ENCODE results near the gene NECTIN1.
"Not testable (repeated sequence)": the region's sequence is repeated elsewhere in the genome, so short reads cannot be mapped to it uniquely, and the experiment has no call there.

NECTIN1 gene

DNA sequence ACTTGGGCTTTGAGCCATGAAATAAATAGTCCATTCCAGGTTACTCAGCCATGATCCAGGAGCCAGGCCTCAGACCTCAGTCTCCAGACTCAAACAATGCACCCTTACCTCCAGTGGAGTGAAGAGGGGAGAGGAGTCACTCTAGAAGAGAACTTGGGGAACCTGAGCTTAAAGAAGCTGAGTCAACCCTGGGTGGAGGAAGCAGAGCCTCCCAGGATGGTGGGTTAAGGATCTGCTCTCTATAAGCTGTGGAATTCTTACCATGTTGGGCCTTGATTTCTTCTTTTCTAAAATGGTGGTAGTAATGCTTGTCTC is 113.2 kb downstream of the NECTIN1 start:
- no peak for DNase-seq (ENCODE audit: low spot score)

DNA sequence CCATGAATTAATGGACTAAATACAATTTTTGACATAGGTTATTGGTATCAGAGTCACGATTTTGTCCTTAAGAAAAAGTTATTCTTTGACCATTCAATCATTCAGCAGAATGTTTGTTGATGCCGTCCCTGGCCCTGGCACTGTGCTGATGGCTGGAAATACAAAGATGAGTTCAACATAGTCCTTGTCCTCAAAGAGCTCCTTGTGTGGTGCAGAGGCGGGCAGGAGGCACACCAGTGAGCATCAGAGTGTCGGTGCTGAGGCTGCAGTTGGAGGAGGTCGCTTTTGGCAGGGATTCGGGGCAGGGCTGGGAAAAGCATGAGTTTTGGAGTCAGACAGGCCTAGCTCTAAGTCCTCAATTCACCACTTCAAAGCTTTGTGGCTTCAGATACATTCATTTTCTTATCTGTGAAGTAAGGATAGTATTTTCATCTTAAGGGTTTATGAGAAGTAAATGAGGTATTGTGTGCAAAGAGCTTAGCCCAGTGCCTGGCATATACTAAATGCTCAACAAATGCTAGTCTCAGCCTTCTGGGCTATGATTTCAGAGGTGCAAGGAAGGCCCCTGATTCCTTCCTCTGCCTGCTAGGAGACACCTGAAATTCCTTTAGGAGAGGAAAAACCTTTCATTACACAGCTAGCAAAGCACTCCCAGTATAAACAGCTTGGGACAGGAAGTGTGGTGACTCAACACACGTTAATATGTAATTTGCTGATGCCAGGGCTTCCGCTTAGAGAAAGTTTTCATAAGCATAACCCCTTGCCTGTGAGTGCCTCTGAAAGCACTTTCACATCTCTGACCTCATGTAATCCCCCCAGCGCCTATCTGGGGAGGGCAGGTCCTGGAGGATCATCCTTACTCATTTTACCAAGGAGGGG is 113.8 kb downstream of the NECTIN1 start:
- DNase-seq (ENCODE audit: low spot score) = no peak

DNA sequence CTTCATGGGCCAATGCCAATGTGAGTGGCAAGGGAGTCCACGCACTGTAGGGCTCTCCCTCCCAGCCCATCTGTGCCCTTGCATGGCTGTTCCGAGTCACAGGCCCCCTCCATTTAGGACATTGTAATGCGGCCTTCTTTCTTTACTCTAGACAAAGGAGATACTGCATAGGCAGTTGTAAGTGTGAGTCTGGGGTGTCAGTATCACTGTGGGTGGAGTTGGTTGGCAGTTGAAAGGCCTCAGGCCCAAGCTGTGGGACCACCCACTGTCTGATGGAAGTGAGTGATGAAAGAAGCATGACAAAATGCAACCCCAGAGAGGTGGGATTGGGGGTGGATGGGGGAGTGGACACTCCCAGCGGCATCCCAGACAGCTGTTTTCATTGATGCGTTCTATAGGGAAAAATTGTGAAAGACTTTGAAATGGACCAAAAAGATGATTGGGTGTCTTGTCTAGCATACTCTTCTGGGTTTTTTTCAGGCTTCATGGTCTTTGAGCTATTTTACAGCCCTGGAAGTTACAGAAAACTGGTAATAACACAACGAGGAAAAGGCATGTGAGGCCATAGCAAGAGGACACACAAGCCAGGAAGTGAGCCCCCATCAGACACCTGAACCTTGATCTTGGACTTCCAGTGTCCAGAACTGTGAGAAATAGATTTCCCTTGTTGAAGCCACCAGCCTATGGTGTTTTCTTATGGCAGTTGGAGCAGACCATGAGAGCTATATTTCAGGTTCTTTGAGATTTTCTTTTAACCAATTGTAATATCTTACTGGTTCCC is 114.6 kb downstream of the NECTIN1 start:
- no peak for DNase-seq (ENCODE audit: low spot score)

DNA sequence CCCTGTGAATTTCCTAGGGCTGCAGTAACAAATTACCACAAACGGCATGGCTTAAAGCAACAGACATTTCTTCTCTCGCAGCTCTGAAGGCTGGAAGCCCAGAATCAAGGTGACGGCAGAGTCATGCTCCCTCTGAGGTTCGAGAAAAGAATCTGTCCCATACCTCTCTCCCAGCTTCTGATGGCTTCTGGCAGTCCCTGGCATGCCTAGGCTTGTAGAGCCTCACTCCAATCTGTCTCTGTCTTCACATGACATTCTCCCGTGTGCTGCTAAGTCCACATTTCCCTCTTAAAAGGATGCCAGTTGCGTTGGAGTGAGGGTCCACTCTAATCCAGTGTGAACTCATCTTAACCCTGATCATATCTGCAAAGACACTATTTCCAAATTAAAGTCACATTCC is 116.2 kb downstream of the NECTIN1 start:
- DNase-seq (ENCODE audit: low spot score) = no peak

DNA sequence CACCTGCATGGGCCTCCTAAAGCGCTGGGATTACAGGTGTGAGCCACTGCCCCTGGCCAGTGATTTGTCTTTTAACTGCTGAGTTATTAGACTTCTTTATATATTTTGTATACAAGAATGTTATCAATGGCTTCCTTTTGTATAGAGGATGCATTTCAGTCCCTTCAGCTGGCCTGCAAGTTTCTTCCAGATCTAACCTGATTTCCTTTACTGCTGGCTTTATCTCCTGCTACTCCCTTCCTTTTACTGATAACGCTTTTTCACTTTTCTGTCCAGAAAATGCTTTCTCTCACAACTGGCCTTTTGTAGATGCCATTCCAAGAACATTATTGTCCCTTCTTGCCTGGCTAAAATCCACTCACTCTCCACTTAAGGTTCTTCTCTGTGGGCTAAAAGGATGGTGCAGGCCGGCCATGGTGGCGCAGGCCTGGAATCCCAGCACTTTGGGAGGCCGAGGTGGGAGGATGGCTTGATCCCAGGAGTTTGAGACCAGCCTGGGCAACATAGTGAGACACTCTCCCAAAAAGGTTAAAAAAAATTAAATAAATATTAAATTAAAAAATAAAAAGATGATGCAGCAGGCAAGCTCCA is 118.1 kb downstream of the NECTIN1 start:
- DNase-seq (ENCODE audit: low spot score) = no peak

DNA sequence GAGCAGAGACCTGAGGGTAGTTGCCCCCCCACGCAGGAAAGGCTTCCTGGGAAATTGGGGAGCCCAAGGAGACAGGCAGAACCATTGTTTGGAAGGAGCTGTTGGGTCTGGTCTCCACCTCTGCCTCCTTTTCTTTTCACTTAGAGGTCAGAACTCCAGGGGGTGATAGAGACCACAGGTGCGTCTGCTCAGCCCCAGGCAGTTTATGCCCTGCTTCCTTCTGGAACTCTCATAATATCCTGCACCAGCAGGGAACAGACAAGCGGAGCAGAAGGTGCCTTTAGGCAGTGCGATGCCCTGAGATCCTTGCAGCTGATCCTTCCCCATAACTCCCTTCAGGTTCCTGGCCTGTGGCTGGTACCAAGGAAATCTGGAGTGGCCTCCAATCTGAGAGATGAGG is 120.2 kb downstream of the NECTIN1 start:
- DNase-seq (ENCODE audit: low spot score) = no peak

DNA sequence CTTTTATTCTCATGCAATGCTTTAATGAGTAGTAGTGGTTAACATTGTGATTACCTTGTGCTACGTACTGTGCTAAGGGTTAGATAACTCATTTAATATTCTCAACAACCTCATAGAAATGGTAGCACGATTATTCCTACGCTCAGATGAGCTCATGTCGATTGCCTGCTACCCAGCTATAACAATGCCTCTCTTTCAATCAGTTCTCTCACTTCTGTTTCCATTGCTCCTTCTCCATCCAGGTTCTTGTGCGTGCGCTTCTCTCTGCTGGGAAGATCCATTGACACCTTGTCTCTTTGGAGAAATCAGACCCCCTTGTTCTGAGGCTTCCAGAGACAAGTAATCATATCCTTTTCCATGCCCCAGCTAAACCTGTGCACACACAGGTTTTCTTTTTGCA is 120.8 kb downstream of the NECTIN1 start:
- DNase-seq (ENCODE audit: low spot score) = no peak

DNA sequence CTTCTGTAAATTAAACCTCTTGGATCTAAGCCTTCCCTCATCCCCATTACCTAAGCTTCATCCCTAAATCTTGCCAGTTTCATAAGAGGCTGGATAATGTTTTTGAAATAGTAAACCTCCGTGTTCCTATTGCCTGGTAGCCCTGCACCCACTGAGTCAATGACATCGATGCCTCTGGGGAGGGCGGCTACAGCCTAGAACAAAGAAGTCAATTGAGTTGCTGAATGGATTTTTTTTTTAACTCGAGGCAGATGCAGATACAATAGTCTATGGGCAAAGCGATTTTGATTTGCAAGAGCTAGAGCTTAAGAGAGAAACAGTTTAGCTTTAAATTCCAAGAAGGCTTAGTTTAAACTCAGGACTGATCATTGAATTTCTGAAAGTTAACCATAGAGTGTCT is 121.3 kb downstream of the NECTIN1 start:
- no peak for DNase-seq (ENCODE audit: low spot score)

DNA sequence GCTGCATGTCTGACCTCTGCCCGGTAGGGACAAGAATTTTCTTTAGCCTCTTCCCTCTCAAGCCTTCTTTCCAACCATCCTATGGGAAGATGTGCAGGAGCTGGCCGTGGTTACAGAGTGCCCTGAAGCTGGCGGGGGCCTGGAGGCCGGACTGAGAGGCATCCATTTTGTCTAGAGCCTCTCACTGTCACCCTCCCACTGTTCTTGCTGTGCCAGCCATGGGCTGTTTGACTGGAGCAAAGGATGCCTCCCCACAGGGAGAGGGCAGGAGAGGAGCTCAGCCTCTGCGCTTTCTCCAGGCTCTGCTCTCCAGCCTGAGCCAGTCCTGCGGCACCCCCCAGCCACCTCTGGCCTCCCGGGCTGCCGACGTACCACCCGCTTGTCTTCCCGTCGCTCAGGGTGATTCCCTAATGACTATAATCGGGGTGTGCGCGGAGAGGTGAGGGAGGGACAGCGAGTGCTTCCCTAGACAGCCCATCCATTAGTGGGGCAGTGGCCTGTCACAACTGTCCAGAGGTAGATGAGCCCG is 123.8 kb downstream of the NECTIN1 start:
- DNase-seq (ENCODE audit: low spot score) = no peak

DNA sequence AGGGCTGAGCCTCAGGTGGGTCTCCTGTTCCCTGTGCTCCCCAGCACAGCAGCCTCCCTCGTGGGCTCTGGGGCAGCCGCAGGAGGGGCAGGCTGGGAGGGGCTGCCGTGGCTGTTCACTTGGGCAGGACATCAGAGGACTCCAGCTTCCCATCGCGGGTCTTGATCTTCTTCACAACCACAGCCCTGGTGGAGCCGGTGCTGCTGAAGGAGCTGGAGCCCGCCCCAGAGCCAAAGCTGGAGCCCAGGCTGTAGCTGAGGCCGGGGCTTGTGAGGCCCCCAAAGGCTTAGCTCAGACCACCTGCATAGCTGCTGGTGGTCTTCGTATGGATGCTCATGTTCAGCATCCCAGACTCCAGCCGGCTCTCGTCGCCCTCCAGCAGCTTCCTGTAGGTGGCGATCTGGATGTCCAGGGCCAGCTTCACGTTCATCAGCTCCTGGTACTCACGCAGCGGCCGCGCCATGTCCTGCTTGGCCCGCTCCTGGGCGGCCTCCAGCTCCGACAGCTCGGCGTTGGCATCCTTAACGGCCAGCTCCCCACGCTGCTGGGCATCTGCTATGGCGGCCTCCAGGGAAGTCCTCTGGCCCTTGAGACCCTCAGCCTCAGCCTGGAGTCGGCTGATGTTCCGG is 126.1 kb downstream of the NECTIN1 start:
- no peak for DNase-seq (ENCODE audit: low spot score)

DNA sequence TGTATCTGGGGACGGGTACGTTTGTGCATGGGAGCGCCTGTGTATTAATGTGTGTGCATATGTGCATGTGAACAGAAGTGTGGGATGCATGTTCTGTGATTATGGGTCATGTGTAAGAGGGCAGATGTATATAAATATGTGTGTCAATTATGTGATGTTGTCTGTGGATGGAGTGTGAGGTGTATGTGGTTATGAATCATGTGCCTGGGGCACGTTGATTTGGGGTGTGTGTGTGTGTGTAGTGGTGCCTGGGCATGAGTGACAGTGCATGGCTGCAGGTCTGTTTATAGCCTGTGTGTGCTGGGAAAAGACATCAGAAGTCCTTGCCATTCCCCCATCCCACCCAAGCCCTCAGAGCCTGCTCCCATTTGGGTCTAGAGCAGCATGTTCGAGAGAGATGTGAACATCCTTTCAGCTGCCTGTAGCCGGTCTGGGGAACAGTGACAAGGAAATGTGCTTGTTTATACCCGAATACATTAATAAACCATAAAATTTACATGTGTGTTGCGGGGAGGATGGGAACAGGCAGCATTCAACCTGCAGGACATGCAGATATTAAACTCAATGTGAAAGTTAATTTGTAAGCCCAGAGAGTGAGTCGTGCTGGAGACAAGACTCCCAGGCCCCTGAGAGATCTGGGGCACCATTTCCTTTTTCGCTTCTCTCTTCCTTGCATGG is 129.0 kb downstream of the NECTIN1 start:
- DNase-seq (ENCODE audit: low spot score) = no peak

DNA sequence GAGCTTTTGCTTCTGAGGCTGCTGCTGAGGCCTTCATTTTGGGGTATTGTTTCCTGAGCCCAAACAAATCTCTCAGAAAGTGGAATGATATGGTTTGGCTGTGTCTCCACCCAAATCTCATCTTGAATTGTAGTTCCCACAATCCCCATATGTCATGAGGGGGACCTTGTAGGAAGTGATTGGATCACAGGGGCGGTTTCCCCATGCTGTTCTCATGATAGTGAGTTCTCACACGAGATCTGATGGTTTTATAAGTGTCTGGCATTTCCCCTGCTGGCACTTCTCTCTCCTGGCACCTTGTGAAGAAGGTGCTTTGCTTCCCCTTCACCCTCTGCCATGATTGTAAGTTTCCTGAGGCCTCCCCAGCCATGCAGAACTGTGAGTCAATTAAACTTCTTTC is 133.1 kb downstream of the NECTIN1 start:
- DNase-seq (ENCODE audit: low spot score) = not testable (repeated sequence)

DNA sequence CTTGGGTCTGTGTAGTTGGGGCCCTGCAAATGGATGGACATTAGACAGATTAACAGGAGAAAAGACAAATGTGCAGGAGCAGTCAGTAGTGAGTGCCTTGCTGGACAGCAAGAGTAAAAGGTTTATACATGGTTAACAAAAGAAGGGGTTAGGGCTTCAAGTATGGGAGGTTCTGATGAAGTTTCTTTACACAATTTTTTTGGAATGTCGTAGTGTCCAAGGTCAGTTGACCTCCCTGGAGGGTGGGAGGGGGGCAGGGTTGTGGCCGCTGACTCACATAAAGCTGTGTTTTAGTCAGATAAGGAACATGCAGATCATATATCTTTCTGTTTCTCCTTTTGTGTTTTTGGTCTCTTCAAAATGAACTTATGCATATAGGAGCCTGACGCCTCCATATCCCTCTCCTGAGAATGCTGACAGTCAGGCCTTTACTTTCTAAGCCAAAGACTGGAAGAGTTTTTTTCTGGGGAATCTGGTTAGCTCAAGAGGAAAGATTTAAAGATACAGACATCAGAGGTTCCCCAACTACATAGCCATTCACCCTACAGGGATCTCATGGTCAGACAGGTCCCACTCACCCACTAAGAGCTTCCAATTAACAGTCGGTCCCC is 134.3 kb downstream of the NECTIN1 start:
- no peak for DNase-seq (ENCODE audit: low spot score)

DNA sequence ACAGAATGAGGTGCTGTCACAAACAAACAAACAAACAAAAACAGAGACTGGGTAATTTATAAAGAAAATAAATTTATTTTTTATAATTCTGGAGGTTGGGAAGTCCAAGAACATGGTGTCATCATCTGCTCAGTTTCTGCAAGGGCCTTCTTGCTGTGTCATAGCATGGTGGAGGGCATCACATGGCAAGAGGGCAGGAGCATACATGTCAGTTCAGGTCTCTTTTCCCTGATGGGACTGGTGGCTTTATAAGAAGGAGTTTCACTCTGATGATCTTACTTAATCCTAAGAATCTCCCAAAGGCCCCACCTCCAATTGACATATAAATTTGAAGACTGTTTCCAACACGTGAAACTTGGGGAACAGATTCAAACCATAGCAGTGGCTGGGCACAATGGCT is 135.7 kb downstream of the NECTIN1 start:
- no peak for DNase-seq (ENCODE audit: low spot score)

DNA sequence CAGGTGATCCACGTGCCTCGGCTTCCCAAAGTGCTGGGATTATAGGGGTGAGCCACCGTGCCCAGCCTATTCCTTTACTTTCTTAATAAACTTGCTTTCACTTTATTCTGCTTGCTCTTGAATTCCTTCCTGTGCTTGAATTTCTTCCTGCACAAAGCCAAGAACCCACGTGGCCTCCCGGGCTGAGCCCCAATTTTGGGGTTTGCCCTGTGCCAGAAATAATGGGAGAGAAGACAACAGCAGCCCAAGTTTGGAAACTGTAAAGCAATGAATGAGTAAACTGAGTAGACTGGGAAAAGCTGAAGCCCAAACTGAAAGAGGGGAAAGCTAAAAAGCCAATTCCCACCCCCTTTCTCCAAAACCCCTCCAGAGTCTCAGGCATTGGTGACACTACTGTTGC is 136.4 kb downstream of the NECTIN1 start:
- DNase-seq (ENCODE audit: low spot score) = no peak

DNA sequence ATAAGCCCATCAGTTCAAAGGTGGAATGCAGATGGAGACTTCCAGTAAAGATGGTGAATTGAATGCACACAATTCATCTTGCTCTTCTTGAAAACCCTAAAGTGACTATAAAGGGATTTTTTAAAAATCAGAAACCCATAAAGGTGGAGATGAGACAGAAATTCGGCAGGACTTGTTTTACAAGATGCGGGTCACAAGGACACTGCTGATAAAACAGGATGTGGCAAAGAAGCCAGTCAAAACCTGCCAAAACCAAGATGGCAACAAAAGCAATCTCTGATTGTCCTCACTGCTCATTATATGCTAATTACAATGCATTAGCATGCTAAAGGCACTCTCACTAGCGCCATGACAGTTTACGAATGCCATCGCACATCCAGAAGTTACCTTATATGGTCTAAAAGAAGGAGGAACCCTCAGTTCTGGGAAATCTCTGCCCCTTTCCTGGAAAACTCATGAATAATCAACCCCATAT is 137.1 kb downstream of the NECTIN1 start:
- no peak for DNase-seq (ENCODE audit: low spot score)

DNA sequence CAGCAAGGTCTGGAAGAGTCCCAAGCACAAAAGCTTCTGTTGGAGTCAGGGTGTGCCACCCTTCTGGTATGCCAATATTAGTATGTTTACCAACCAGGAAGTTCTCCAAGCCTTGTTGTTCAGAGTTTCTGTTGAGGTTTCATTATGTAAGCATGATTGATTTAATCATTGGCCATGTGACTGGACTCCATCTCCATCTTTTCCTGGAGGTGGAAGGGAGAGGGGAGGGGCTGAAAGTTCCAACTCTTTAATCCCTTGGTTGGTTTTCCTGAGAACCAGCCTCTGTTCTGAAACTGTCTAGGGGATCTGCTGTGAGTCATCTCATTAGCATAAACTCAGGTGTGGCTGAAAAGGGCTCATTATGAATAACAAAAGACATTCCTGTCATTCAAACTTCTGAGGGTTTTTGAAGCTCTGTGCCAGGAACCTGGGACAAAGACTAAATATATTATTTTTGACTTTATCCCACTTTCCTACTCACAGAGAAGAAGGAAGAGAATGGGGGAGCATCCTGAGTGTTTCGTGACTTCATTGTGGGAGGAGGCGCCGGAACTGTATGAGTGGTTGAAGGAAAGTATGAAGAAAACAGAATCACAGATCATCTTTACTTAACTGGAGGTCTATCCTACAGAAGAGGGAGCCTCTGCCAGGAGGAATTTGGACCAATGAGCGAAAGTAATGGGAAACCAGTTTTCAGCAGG is 138.2 kb downstream of the NECTIN1 start:
- DNase-seq (ENCODE audit: low spot score) = no peak

DNA sequence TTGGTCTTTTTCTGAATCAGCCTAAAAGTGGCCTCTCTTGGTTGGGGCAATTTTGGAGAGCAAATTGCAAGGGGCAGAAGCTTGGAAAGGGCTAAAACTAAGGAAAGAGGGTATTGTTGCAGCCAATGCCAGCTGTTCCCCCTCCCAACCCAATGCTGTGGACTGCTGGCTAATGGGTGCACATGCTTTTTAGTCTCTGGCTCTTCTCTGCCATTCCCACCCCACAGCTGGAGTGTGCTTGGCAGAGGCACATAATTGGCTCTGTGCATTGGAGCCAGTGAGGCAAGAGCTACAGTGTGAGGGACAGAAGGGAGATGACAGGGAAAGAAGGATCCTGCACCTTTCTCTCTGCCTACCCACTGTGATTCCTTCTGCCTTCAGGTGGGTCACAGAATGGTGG is 140.0 kb downstream of the NECTIN1 start:
- no peak for DNase-seq (ENCODE audit: low spot score)
